H1 (cell line): ENCODE measurements around the gene KCNMB1. TPM values are rescaled to one million over a fixed set of nuclear protein-coding genes. Genes with fewer than 3 reads are reported as not detected.
A peak's percentile ranks its signal among the peaks of the same experiment; 100 is the strongest.

Experiments used
- CTCF ChIA-PET: fragments of 300-600 bp; sonication (Branson Sonifier 250); formaldehyde crosslinking; loops from one replicate; lab custom pipeline; 2021; ENCODE audit not compliant: partially characterized antibody; lab: Charles Lee
- POLR2A ChIA-PET: fragments of 300-600 bp; sonication (Branson Sonifier 250); formaldehyde crosslinking; loops from one replicate; lab custom pipeline; 2021; ENCODE audit warnings: inconsistent platforms; ENCODE audit not compliant: partially characterized antibody; lab: Charles Lee
- DNase-seq, 2 experiments: peaks; one replicate each; pipeline versions ENCODE4 v3.0.0 to v3.0.0-alpha.2; 2010 to 2022; ENCODE audit warnings: low spot score in 2 of 2, low read depth in 1 of 2, mixed read lengths in 1 of 2
- FAIRE-seq: peaks from 2 replicates; lab custom pipeline; 2011; peaks lifted over from hg19 to GRCh38; lab: Jason Lieb, UNC
- H2AFZ ChIP-seq: 2 replicates; pipeline ENCODE4 v1.8.1; 2012; ENCODE audit warnings: low read length, inconsistent platforms
- H2AK5ac ChIP-seq: 2 replicates; pipeline ENCODE4 v1.6.1; 2013; ENCODE audit warnings: low read depth, low read length
- H2BK120ac ChIP-seq: replicated peaks from 2 replicates; pipeline ENCODE3; 2013; ENCODE audit warnings: low read depth, low read length, inconsistent platforms
- H2BK12ac ChIP-seq: 2 replicates; pipeline ENCODE4 v1.6.1; 2013; ENCODE audit warnings: low read depth, low read length
- H2BK15ac ChIP-seq: 2 replicates; pipeline ENCODE4 v1.6.1; 2013; ENCODE audit warnings: low read length
- H2BK20ac ChIP-seq: 2 replicates; pipeline ENCODE4 v1.6.1; 2013; ENCODE audit warnings: low read length
- H2BK5ac ChIP-seq: 2 replicates; pipeline ENCODE4 v1.6.1; 2013; ENCODE audit warnings: low read depth, low read length
- H3K14ac ChIP-seq: 2 replicates; pipeline ENCODE4 v1.6.1; 2013; ENCODE audit warnings: inconsistent platforms; ENCODE audit not compliant: insufficient read length
- H3K18ac ChIP-seq: 2 replicates; pipeline ENCODE4 v1.6.1; 2013; ENCODE audit warnings: low read length; ENCODE audit errors: extremely low read depth
- H3K23ac ChIP-seq: 2 replicates; pipeline ENCODE4 v1.6.1; 2013; ENCODE audit warnings: inconsistent platforms; ENCODE audit not compliant: insufficient read length
- H3K23me2 ChIP-seq: 2 replicates; pipeline ENCODE4 v1.6.1; 2013; ENCODE audit warnings: low read depth, low read length
- H3K27ac ChIP-seq: 2 replicates; pipeline ENCODE4 v1.6.1; 2011; ENCODE audit warnings: low read depth, low read length, inconsistent platforms
- H3K27me3 ChIP-seq, 4 experiments: replicated peaks in 1 of 4; 1 replicate in 1 of 4; 2 replicates in 3 of 4; pipeline versions ENCODE4 v1.6.1 to v1.8.1; 2011 to 2013; ENCODE audit warnings: low read length in 3 of 4, mild to moderate bottlenecking in 3 of 4, inconsistent platforms in 2 of 4, mixed read lengths in 2 of 4, moderate library complexity in 1 of 4; ENCODE audit not compliant: control insufficient read depth in 3 of 4, insufficient read depth in 3 of 4; ENCODE audit errors: extremely low read depth in 1 of 4
- H3K36me3 ChIP-seq, 4 experiments: 2 replicates each; pipeline versions ENCODE4 v1.6.1 to v1.8.1; 2011 to 2013; ENCODE audit warnings: mild to moderate bottlenecking in 4 of 4, low read length in 3 of 4, moderate library complexity in 2 of 4, control low read depth in 1 of 4, inconsistent platforms in 1 of 4; ENCODE audit not compliant: insufficient read depth in 4 of 4, control insufficient read depth in 2 of 4
- H3K4ac ChIP-seq: replicated peaks from 2 replicates; pipeline ENCODE3; 2013; ENCODE audit warnings: low read length, low read depth, mixed read lengths, inconsistent platforms; ENCODE audit not compliant: insufficient read length
- H3K4me1 ChIP-seq, 4 experiments: replicated peaks in 1 of 4; 1 replicate in 1 of 4; 2 replicates in 3 of 4; pipeline versions ENCODE4 v1.6.1 to v1.8.1; 2011 to 2013; ENCODE audit warnings: low read length in 3 of 4, inconsistent platforms in 2 of 4, mixed read lengths in 1 of 4; ENCODE audit not compliant: insufficient read depth in 4 of 4, control insufficient read depth in 3 of 4
- H3K4me2 ChIP-seq, 2 experiments: 2 replicates each; pipeline versions ENCODE4 v1.6.1 to v1.8.1; 2011 to 2013; ENCODE audit warnings: low read depth in 2 of 2, low read length in 2 of 2, control low read depth in 1 of 2, inconsistent platforms in 1 of 2, mild to moderate bottlenecking in 1 of 2; ENCODE audit not compliant: insufficient read depth in 1 of 2
- H3K4me3 ChIP-seq, 4 experiments: fragments of 200-600, 300-600 bp in 1 of 4; sonication (generic), shearing (Covaris generic), sonication (Bioruptor Twin) in 1 of 4; 2 replicates each; pipeline versions ENCODE4 v1.5.1 to v1.8.1; 2011 to 2016; ENCODE audit warnings: low read length in 4 of 4, low read depth in 3 of 4, control low read depth in 2 of 4, inconsistent platforms in 2 of 4, mild to moderate bottlenecking in 2 of 4, mixed read lengths in 1 of 4, moderate library complexity in 1 of 4; ENCODE audit not compliant: insufficient read depth in 2 of 4; ENCODE audit errors: extremely low read depth in 1 of 4
- H3K56ac ChIP-seq: replicated peaks from 2 replicates; pipeline ENCODE3; 2013; ENCODE audit warnings: low read depth, mild to moderate bottlenecking, mixed read lengths, low read length, inconsistent platforms; ENCODE audit not compliant: insufficient read length
- H3K79me1 ChIP-seq: 2 replicates; pipeline ENCODE4 v1.6.1; 2013; ENCODE audit warnings: low read depth, low read length, control low read depth
- H3K79me2 ChIP-seq, 2 experiments: 2 replicates each; pipeline versions ENCODE4 v1.6.1 to v1.8.1; 2012 to 2013; ENCODE audit warnings: low read length in 2 of 2, mild to moderate bottlenecking in 2 of 2, inconsistent platforms in 1 of 2; ENCODE audit not compliant: insufficient read depth in 2 of 2, control insufficient read depth in 1 of 2
- H3K9ac ChIP-seq, 4 experiments: replicated peaks in 1 of 4; 1 replicate in 1 of 4; 2 replicates in 3 of 4; pipeline versions ENCODE4 v1.6.1 to v1.8.1; 2011 to 2013; ENCODE audit warnings: low read depth in 3 of 4, low read length in 3 of 4, control low read depth in 2 of 4, mild to moderate bottlenecking in 2 of 4, moderate library complexity in 2 of 4, inconsistent platforms in 1 of 4; ENCODE audit errors: extremely low read depth in 1 of 4
- H3K9me3 ChIP-seq, 2 experiments: 2 replicates each; pipeline versions ENCODE4 v1.6.1 to v1.8.1; 2012 to 2013; ENCODE audit warnings: mild to moderate bottlenecking in 2 of 2, moderate library complexity in 2 of 2, control low read depth in 1 of 2, inconsistent platforms in 1 of 2, low read depth in 1 of 2, low read length in 1 of 2, mixed read lengths in 1 of 2; ENCODE audit not compliant: insufficient read depth in 2 of 2
- H4K20me1 ChIP-seq, 2 experiments: replicated peaks in 1 of 2; 2 replicates each; pipeline versions ENCODE3 to v1.8.1; 2011 to 2013; ENCODE audit warnings: inconsistent platforms in 2 of 2, low read length in 2 of 2, mild to moderate bottlenecking in 1 of 2; ENCODE audit not compliant: insufficient read depth in 2 of 2, control insufficient read depth in 1 of 2
- H4K5ac ChIP-seq: 2 replicates; pipeline ENCODE4 v1.6.1; 2013; ENCODE audit warnings: low read length, low read depth, mixed read lengths, inconsistent platforms; ENCODE audit not compliant: insufficient read length
- H4K8ac ChIP-seq: 2 replicates; pipeline ENCODE4 v1.8.0; 2013; ENCODE audit warnings: mild to moderate bottlenecking, moderate library complexity, low read length, inconsistent platforms; ENCODE audit not compliant: insufficient read depth; ENCODE audit errors: extremely low read depth
- H4K91ac ChIP-seq: replicated peaks from 2 replicates; pipeline ENCODE3; 2013; ENCODE audit warnings: low read length, mixed read lengths, inconsistent platforms; ENCODE audit not compliant: insufficient read length
- BRCA1 ChIP-seq: IDR thresholded peaks from 2 replicates; pipeline ENCODE4 v1.6.1; 2012; ENCODE audit warnings: low read depth, low read length, improper control_type of control experiment
- CBX8 ChIP-seq: fragments of 300-800, 300-1000 bp; sonication (generic); IDR thresholded peaks from 2 replicates; pipeline ENCODE4 v1.7.1; 2016; ENCODE audit warnings: low read depth, low read length, borderline replicate concordance
- RAD21 ChIP-seq, 2 experiments: IDR thresholded peaks in 1 of 2; conservative IDR thresholded peaks in 1 of 2; 2 replicates each; pipeline ENCODE4 v1.6.1; 2011; ENCODE audit warnings: low read depth in 2 of 2, low read length in 2 of 2, improper control_type of control experiment in 1 of 2, inconsistent platforms in 1 of 2, mild to moderate bottlenecking in 1 of 2, moderate library complexity in 1 of 2
- TEAD4 ChIP-seq: IDR thresholded peaks from 2 replicates; pipeline ENCODE4 v1.6.1; 2012; ENCODE audit warnings: low read depth, low read length, inconsistent platforms, mixed read lengths
- WGBS, 2 experiments: shearing (Covaris generic) in 1 of 2; methylation state at CpG; one replicate each; pipeline versions ENCODE4 v1.1.6 to v1.1.7; 2013 to 2015; ENCODE audit warnings: low lambda C conversion rate in 2 of 2, mixed read lengths in 2 of 2, inconsistent platforms in 1 of 2, low coverage in 1 of 2, missing lambda C conversion rate in 1 of 2; ENCODE audit not compliant: insufficient replicate concordance in 2 of 2, insufficient coverage in 1 of 2, insufficient read length in 1 of 2; ENCODE audit errors: extremely low coverage in 1 of 2, missing lambda C conversion rate in 1 of 2; 5-methylcytosine and 5-hydroxymethylcytosine counted together
- polyA plus RNA-seq, 7 experiments: library from polyadenylated mRNA; depleted of rRNA in 3 of 7; stranded (reverse) in 5 of 7; unstranded in 2 of 7; fragments of >200 nt in 5 of 7; fragments of 200-250 nt in 2 of 7; gene quantifications; 1 replicate in 5 of 7; 2 replicates in 1 of 7; 4 replicates in 1 of 7; pipeline versions ENCODE4 v1.2.1 to v1.2.3, GENCODE V29; 2011 to 2013; ENCODE audit warnings: missing spikeins in 2 of 7, mixed read lengths in 2 of 7
- total RNA-seq: library from RNA; stranded (reverse); fragmentation: NEBNext Ultra II Directional; extraction: Animal tissue kit (Norgen Biotek cat#: 25700); gene quantifications from 2 replicates; pipeline ENCODE4 v1.2.1, GENCODE V29; 2021
- TF ChIP-seq, protein P1 (sequence below), 3 experiments: IDR thresholded peaks; 1 replicate in 2 of 3; 2 replicates in 1 of 3; pipeline versions ENCODE4 v1.5.1 to v1.6.1; 2011; ENCODE audit warnings: low read length in 3 of 3, mild to moderate bottlenecking in 3 of 3, inconsistent platforms in 2 of 3, low read depth in 1 of 3, moderate library complexity in 1 of 3; ENCODE audit not compliant: insufficient read depth in 1 of 3; ENCODE audit errors: control extremely low read depth in 1 of 3

Gene KCNMB1
- total and polyA plus RNA-seq, 2 of the 8 experiments (the other 6 are each of a cell fraction or from before 2014, with no cell fraction given), result 0.08 to 0.19 TPM

DNA sequence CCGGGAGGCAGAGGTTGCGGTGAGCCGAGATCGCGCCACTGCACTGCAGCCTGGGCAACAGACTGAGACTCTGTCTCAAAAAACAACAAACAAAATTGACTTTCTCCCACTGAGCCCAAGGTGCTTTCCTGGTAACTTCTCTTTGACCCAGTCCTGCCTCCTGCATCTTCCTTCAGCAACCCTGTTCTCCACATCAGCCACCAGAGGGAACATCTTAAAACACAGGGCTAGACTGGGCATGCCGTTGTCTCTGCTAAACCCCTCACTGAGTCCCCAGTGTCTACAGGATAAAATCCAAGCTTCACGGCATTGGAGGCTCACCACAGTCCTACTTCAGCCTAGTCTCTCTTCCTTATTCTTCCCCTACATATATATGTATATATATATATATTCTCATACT lies 39.8 kb upstream of the KCNMB1 start:
- H4K8ac ChIP-seq, result no peak overlapping the region
- no peak overlapping the region for H3K23ac ChIP-seq
- H3K4me1 ChIP-seq, result peaks cover 0 to 6% (median 2%) of the 10 kb centered on the region in 4 experiments; a peak in 1 of 7 replicates
- H2BK20ac ChIP-seq, result no peak overlapping the region
- no peak overlapping the region for H2BK12ac ChIP-seq
- H3K4me2 ChIP-seq, result no peak overlapping the region
- no peak overlapping the region for H3K27ac ChIP-seq
- no peak overlapping the region for H4K91ac ChIP-seq
- no peak overlapping the region for H2BK120ac ChIP-seq
- H3K27me3 ChIP-seq, result no peaks in the 10 kb centered on the region; a peak in 1 of 7 replicates
- H4K20me1 ChIP-seq, result no peaks in the 10 kb centered on the region
- ChIA-PET CTCF (interaction anchor here (0.6 to 6.8 kb wide), 7 partner anchors 42 to 1725 kb away, joined by 3 to 36 read pairs (median 3); no protein-coding TSS in a partner anchor), POLR2A (no interaction called here)
- no peak overlapping the region for H2BK5ac ChIP-seq
- H3K56ac ChIP-seq, result no peak overlapping the region
- no peak overlapping the region for H3K4ac ChIP-seq
- DNase-seq (no peak), FAIRE-seq (no peak)
- H3K4me3 ChIP-seq, result no peak overlapping the region
- no peak overlapping the region for H2AK5ac ChIP-seq
- H3K79me2 ChIP-seq, result no peaks in the 10 kb centered on the region
- no peaks in the 10 kb centered on the region for H3K79me1 ChIP-seq
- TF ChIP-seq BRCA1, result no peak
- TF ChIP-seq CBX8, result no peak
- no peak for TF ChIP-seq TEAD4
- TF ChIP-seq, protein P1, sequence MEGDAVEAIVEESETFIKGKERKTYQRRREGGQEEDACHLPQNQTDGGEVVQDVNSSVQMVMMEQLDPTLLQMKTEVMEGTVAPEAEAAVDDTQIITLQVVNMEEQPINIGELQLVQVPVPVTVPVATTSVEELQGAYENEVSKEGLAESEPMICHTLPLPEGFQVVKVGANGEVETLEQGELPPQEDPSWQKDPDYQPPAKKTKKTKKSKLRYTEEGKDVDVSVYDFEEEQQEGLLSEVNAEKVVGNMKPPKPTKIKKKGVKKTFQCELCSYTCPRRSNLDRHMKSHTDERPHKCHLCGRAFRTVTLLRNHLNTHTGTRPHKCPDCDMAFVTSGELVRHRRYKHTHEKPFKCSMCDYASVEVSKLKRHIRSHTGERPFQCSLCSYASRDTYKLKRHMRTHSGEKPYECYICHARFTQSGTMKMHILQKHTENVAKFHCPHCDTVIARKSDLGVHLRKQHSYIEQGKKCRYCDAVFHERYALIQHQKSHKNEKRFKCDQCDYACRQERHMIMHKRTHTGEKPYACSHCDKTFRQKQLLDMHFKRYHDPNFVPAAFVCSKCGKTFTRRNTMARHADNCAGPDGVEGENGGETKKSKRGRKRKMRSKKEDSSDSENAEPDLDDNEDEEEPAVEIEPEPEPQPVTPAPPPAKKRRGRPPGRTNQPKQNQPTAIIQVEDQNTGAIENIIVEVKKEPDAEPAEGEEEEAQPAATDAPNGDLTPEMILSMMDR (IDR thresholded peaks at IDR 0.05; ENCODE audit: control extremely low read depth in 1 of 3, insufficient read depth in 1 of 3, low read depth in 1 of 3, low read length in 3 of 3), result peak; percentile 38 to 50 (median 40); a peak in 3 of 4 replicates
- peak in 1 of 2 experiments; percentile 49; a peak in 2 of 4 replicates for TF ChIP-seq RAD21 (IDR thresholded peaks at IDR 0.05 in 1 of 2, conservative IDR thresholded peaks at IDR 0.05 in 1 of 2; ENCODE audit: low read depth in 2 of 2, low read length in 2 of 2)
- H3K9ac ChIP-seq, result no peak overlapping the region
- no peak overlapping the region for H4K5ac ChIP-seq
- no peak overlapping the region for H3K14ac ChIP-seq
- 79% methylated on average over 7 of the region's 7 CpGs; no CpG with 5 or more reads in 1 of the 2 experiments for WGBS, 2 experiments
- no peaks in the 10 kb centered on the region for H3K23me2 ChIP-seq
- no peaks in the 10 kb centered on the region for H3K36me3 ChIP-seq
- no peaks in the 10 kb centered on the region for H3K9me3 ChIP-seq
- H2BK15ac ChIP-seq, result no peak overlapping the region
- no peak overlapping the region for H3K18ac ChIP-seq
- H2AFZ ChIP-seq, result no peak overlapping the region
